ENCODE measurements around the gene TMEM184B.
"Not testable (repeated sequence)": the region's sequence is repeated elsewhere in the genome, so short reads cannot be mapped to it uniquely, and the experiment has no call there.

TMEM184B gene

DNA sequence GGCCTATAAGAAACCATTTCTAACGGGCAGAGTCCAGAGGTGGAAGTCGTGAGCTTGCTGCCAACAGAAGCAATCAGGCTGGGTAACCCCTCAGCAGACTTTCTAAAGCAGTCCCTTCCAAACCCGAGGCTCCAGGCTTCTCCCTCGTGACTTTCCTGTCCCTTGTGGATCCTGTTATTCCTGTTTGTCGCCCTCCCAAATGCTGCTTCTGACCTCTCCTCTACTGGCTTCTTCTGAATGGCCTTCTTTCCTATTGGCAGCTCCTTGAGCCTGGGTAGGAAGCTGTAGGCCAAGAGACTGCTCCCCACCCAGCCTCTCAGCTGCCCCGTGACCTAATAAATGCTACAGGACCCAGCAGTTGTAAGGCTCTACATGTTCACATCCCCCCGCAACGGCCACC is 36.0 kb downstream of the TMEM184B start:
- no peak overlapping the region for H3K9ac ChIP-seq (ENCODE audit: low read depth, low read length, poor library complexity)
- H2BK5ac ChIP-seq (ENCODE audit: low read length) = no peak overlapping the region
- H3K27me3 ChIP-seq (ENCODE audit: control insufficient read depth in 3 of 3, insufficient read depth in 3 of 3, low read depth in 1 of 3, low read length in 3 of 3) = no peaks in the 10 kb centered on the region
- H2BK15ac ChIP-seq (ENCODE audit: low read length) = no peak overlapping the region
- H2BK120ac ChIP-seq (ENCODE audit: low read depth, low read length) = no peak overlapping the region
- WGBS, 2 donors (ENCODE audit: extremely low coverage in 2 of 2, insufficient read length in 2 of 2, insufficient replicate concordance in 1 of 2) = no CpG with 5 or more reads among the region's 8 CpGs
- H3K4me2 ChIP-seq (ENCODE audit: insufficient read depth, low read length, poor library complexity, severe bottlenecking) = no peak overlapping the region
- no peak overlapping the region for H3K27ac ChIP-seq (replicated peaks; ENCODE audit: low read length)
- no peak overlapping the region for H3K23ac ChIP-seq (ENCODE audit: low read depth, low read length, poor library complexity)
- no peak overlapping the region for H3K4me3 ChIP-seq (ENCODE audit: low read length in 2 of 2)
- H3K14ac ChIP-seq (ENCODE audit: low read length) = no peak overlapping the region
- no peak overlapping the region for H3K18ac ChIP-seq (ENCODE audit: low read length)
- no peak overlapping the region for H3K4ac ChIP-seq (ENCODE audit: low read length)
- H3K9me3 ChIP-seq (replicated peaks in 1 of 2; ENCODE audit: control insufficient read depth in 2 of 2, insufficient read depth in 1 of 2, low read depth in 1 of 2, low read length in 2 of 2) = peaks cover 0 to 3% of the 10 kb centered on the region in 2 donors
- H2AFZ ChIP-seq (ENCODE audit: low read length) = no peak overlapping the region
- no peak overlapping the region for H4K8ac ChIP-seq (ENCODE audit: low read depth, low read length)
- peaks cover 4 to 12% of the 10 kb centered on the region in 2 donors for H3K4me1 ChIP-seq (ENCODE audit: control insufficient read depth in 2 of 2, insufficient read depth in 1 of 2, low read depth in 1 of 2, low read length in 2 of 2)
- no peak for DNase-seq (ENCODE audit: low spot score)
- H3K36me3 ChIP-seq (replicated peaks in 1 of 2; ENCODE audit: control insufficient read depth in 2 of 2, insufficient read depth in 2 of 2, low read length in 2 of 2) = peaks cover 26 to 56% of the 10 kb centered on the region in 2 donors
- no peak overlapping the region for H2AK5ac ChIP-seq (ENCODE audit: low read depth, low read length)
- no peak overlapping the region for H4K91ac ChIP-seq (ENCODE audit: low read depth, low read length, poor library complexity)
- H3K79me1 ChIP-seq (ENCODE audit: low read depth, low read length) = peaks cover 9% of the 10 kb centered on the region
- no peak overlapping the region for H2BK12ac ChIP-seq (ENCODE audit: low read length)

DNA sequence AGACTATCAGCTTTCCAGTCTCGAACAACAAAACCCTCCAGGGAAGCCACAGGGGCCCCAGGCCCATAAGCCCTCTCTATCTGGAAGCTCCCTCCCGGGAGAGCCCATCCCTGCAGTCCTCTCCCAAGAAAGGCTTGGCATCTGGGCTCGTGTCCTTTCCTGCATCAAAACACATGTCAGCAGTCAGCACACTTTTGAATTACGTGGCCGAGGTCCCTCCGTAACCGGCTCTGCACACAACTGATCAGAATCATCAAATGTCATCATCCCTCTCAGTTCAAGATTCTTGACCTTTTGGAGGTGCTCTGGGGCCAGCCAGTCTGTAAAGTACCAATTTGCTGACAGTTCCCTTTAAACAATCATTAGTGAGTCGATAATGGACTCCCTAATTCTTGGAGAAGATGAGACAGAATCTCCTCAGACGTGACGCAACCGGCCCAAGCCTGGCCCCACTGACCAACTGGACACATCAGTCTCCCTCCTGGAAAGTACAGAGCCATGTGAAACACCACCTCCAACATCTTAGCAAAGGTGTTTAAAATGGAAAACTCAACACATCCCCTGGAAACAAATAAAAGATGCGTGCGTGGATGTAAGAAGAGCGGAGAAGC is 37.5 kb downstream of the TMEM184B start:
- H2BK15ac ChIP-seq (ENCODE audit: low read length) = no peak overlapping the region
- no peak overlapping the region for H3K4me3 ChIP-seq (ENCODE audit: low read length in 2 of 2)
- peak overlapping the region; percentile 46 for H2BK5ac ChIP-seq (ENCODE audit: low read length)
- H3K23ac ChIP-seq (ENCODE audit: low read depth, low read length, poor library complexity) = no peak overlapping the region
- H3K4ac ChIP-seq (ENCODE audit: low read length) = no peak overlapping the region
- H2BK120ac ChIP-seq (ENCODE audit: low read depth, low read length) = no peak overlapping the region
- no peak overlapping the region for H2AFZ ChIP-seq (ENCODE audit: low read length)
- peaks cover 9% of the 10 kb centered on the region for H3K79me1 ChIP-seq (ENCODE audit: low read depth, low read length)
- WGBS, 2 donors (ENCODE audit: extremely low coverage in 2 of 2, insufficient read length in 2 of 2, insufficient replicate concordance in 1 of 2) = no CpG with 5 or more reads among the region's 14 CpGs
- H3K4me2 ChIP-seq (ENCODE audit: insufficient read depth, low read length, poor library complexity, severe bottlenecking) = no peak overlapping the region
- DNase-seq (ENCODE audit: low spot score) = no peak
- peaks cover 0 to 3% of the 10 kb centered on the region in 2 donors for H3K9me3 ChIP-seq (replicated peaks in 1 of 2; ENCODE audit: control insufficient read depth in 2 of 2, insufficient read depth in 1 of 2, low read depth in 1 of 2, low read length in 2 of 2)
- no peak overlapping the region for H3K27ac ChIP-seq (replicated peaks; ENCODE audit: low read length)
- H3K14ac ChIP-seq (ENCODE audit: low read length) = no peak overlapping the region
- no peak overlapping the region for H3K9ac ChIP-seq (ENCODE audit: low read depth, low read length, poor library complexity)
- H4K91ac ChIP-seq (ENCODE audit: low read depth, low read length, poor library complexity) = no peak overlapping the region
- no peak overlapping the region for H3K18ac ChIP-seq (ENCODE audit: low read length)
- no peaks in the 10 kb centered on the region for H3K27me3 ChIP-seq (ENCODE audit: control insufficient read depth in 3 of 3, insufficient read depth in 3 of 3, low read depth in 1 of 3, low read length in 3 of 3)
- no peak overlapping the region for H4K8ac ChIP-seq (ENCODE audit: low read depth, low read length)
- H3K4me1 ChIP-seq (ENCODE audit: control insufficient read depth in 2 of 2, insufficient read depth in 1 of 2, low read depth in 1 of 2, low read length in 2 of 2) = peaks cover 0 to under 1% of the 10 kb centered on the region in 2 donors
- no peak overlapping the region for H2AK5ac ChIP-seq (ENCODE audit: low read depth, low read length)
- peaks cover 36 to 70% of the 10 kb centered on the region in 2 donors for H3K36me3 ChIP-seq (replicated peaks in 1 of 2; ENCODE audit: control insufficient read depth in 2 of 2, insufficient read depth in 2 of 2, low read length in 2 of 2)
- no peak overlapping the region for H2BK12ac ChIP-seq (ENCODE audit: low read length)

DNA sequence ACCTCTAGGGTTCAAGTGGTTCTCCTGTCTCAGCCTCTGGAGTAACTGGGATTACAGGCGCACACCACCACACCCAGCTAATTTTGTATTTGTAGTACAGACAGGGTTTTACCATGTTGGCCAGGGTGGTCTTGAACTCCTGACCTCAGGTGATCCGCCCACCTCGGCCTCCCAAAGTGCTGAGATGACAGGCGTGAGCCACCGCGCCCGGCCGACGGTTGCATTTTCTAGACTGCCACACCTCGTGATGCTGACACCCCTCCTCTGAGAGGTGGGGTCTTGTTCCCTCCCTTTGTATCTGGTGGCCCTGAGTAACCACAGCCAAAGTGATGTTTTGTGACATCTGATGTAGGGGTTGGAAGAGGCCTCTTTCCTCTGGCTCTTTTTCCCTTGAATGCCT is 39.0 kb downstream of the TMEM184B start:
- H2BK12ac ChIP-seq (ENCODE audit: low read length); DNase-seq (ENCODE audit: low spot score); H4K91ac ChIP-seq (ENCODE audit: low read depth, low read length, poor library complexity); H3K27ac ChIP-seq (replicated peaks; ENCODE audit: low read length); H3K4me1 ChIP-seq (ENCODE audit: control insufficient read depth in 2 of 2, insufficient read depth in 1 of 2, low read depth in 1 of 2, low read length in 2 of 2); H3K18ac ChIP-seq (ENCODE audit: low read length); H3K23ac ChIP-seq (ENCODE audit: low read depth, low read length, poor library complexity); H2BK120ac ChIP-seq (ENCODE audit: low read depth, low read length); H4K8ac ChIP-seq (ENCODE audit: low read depth, low read length); H3K9ac ChIP-seq (ENCODE audit: low read depth, low read length, poor library complexity); H3K4me3 ChIP-seq (ENCODE audit: low read length in 2 of 2); H3K4ac ChIP-seq (ENCODE audit: low read length); H2AFZ ChIP-seq (ENCODE audit: low read length); H2BK15ac ChIP-seq (ENCODE audit: low read length); H3K4me2 ChIP-seq (ENCODE audit: insufficient read depth, low read length, poor library complexity, severe bottlenecking); H3K9me3 ChIP-seq (replicated peaks in 1 of 2; ENCODE audit: control insufficient read depth in 2 of 2, insufficient read depth in 1 of 2, low read depth in 1 of 2, low read length in 2 of 2); H2BK5ac ChIP-seq (ENCODE audit: low read length); H3K14ac ChIP-seq (ENCODE audit: low read length); H3K79me1 ChIP-seq (ENCODE audit: low read depth, low read length); H3K27me3 ChIP-seq (ENCODE audit: control insufficient read depth in 3 of 3, insufficient read depth in 3 of 3, low read depth in 1 of 3, low read length in 3 of 3); H2AK5ac ChIP-seq (ENCODE audit: low read depth, low read length): not testable (repeated sequence)
- no CpG with 5 or more reads among the region's 10 CpGs for WGBS, 2 donors (ENCODE audit: extremely low coverage in 2 of 2, insufficient read length in 2 of 2, insufficient replicate concordance in 1 of 2)
- H3K36me3 ChIP-seq (replicated peaks in 1 of 2; ENCODE audit: control insufficient read depth in 2 of 2, insufficient read depth in 2 of 2, low read length in 2 of 2) = peaks cover 37 to 67% of the 10 kb centered on the region in 2 donors

DNA sequence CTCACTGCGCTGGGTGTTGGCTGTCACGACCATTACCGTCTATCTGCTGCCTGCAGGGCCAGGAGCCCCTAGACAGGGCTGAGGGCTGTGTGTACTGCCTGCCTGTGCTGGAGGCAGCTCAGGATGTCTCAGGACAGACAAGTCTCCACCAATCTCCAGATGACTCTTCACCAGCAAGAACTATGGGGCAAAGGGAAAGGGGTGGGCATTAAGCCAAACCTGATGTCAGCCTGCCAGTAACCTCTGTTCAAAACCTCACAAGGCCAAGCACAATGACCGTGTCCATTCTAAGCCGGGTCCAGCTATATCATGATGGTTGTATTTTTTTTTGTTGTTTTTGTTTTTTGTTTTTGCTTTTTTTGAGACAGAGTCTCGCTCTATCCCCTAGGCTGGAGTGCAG is 39.4 kb downstream of the TMEM184B start:
- Histone ChIP-seq H3K14ac (ENCODE audit: low read length) (no peak overlapping the region), H3K27me3 (ENCODE audit: control insufficient read depth in 3 of 3, insufficient read depth in 3 of 3, low read depth in 1 of 3, low read length in 3 of 3) (no peaks in the 10 kb centered on the region), H2BK5ac (ENCODE audit: low read length) (no peak overlapping the region), H2AFZ (ENCODE audit: low read length) (no peak overlapping the region), H3K4me3 (ENCODE audit: low read length in 2 of 2) (no peak overlapping the region), H3K27ac (replicated peaks; ENCODE audit: low read length) (no peak overlapping the region), H4K8ac (ENCODE audit: low read depth, low read length) (no peak overlapping the region), H3K36me3 (replicated peaks in 1 of 2; ENCODE audit: control insufficient read depth in 2 of 2, insufficient read depth in 2 of 2, low read length in 2 of 2) (peaks cover 37 to 67% of the 10 kb centered on the region in 2 donors), H2AK5ac (ENCODE audit: low read depth, low read length) (no peak overlapping the region), H2BK15ac (ENCODE audit: low read length) (no peak overlapping the region), H4K91ac (ENCODE audit: low read depth, low read length, poor library complexity) (no peak overlapping the region), H3K23ac (ENCODE audit: low read depth, low read length, poor library complexity) (no peak overlapping the region), H2BK12ac (ENCODE audit: low read length) (no peak overlapping the region), H3K4me1 (ENCODE audit: control insufficient read depth in 2 of 2, insufficient read depth in 1 of 2, low read depth in 1 of 2, low read length in 2 of 2) (peaks cover 6 to 7% of the 10 kb centered on the region in 2 donors), H2BK120ac (ENCODE audit: low read depth, low read length) (no peak overlapping the region), H3K4ac (ENCODE audit: low read length) (no peak overlapping the region), H3K4me2 (ENCODE audit: insufficient read depth, low read length, poor library complexity, severe bottlenecking) (no peak overlapping the region), H3K9ac (ENCODE audit: low read depth, low read length, poor library complexity) (no peak overlapping the region), H3K79me1 (ENCODE audit: low read depth, low read length) (peaks cover 3% of the 10 kb centered on the region), H3K9me3 (replicated peaks in 1 of 2; ENCODE audit: control insufficient read depth in 2 of 2, insufficient read depth in 1 of 2, low read depth in 1 of 2, low read length in 2 of 2) (no peaks in the 10 kb centered on the region), H3K18ac (ENCODE audit: low read length) (no peak overlapping the region)
- no peak for DNase-seq (ENCODE audit: low spot score)
- WGBS, 2 donors (ENCODE audit: extremely low coverage in 2 of 2, insufficient read length in 2 of 2, insufficient replicate concordance in 1 of 2) = no CpG with 5 or more reads among the region's 6 CpGs
